ENCODE data around the gene FARP1. TPM values are rescaled to one million over a fixed set of nuclear protein-coding genes. Genes with fewer than 3 reads are reported as not detected.

FARP1 gene
- total RNA-seq, 1 experiment from 2014 or later, result not detected

GRCh38 chr13:98279473-98280175, 136.7 kb downstream of the FARP1 start:
- Histone ChIP-seq H3K4me1 (ENCODE audit: low read length) (no peaks in the 10 kb centered on the region), H4K20me1 (ENCODE audit: insufficient read depth, low read depth, low read length) (no peaks in the 10 kb centered on the region), H2AFZ (ENCODE audit: low read length) (no peak overlapping the region), H3K27ac (ENCODE audit: low read length) (no peak overlapping the region), H3K9me2 (replicated peaks; ENCODE audit: insufficient read depth, low read length) (no peaks in the 10 kb centered on the region), H3K4me2 (ENCODE audit: low read depth, low read length, poor library complexity, severe bottlenecking) (no peak overlapping the region), H3K36me3 (ENCODE audit: insufficient read depth, low read length) (no peaks in the 10 kb centered on the region), H3K4me3 (ENCODE audit: low read length) (no peak overlapping the region), H3K79me2 (ENCODE audit: low read length) (no peaks in the 10 kb centered on the region), H3K27me3 (ENCODE audit: low read length) (no peaks in the 10 kb centered on the region), H3K9ac (ENCODE audit: low read length) (no peak overlapping the region), H3K9me3 (ENCODE audit: low read length) (no peaks in the 10 kb centered on the region)
- peak; percentile 59 for DNase-seq

DNA sequence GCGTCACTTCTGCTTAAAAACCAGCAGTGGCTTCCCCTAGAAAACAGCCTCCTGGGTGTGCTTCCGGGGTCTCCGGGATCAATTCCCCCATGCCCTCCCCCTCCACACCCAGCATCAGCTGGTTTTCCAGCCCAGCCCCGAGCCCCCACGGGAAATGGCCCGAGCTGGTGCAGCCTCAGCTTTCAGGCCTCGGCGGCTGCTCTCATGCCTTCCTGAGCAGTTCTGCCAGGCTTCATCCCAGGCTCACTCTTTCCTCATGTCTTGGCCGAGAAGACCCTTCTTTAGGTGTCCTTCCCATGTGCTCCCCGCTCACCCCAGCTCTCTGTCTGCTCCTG, 137.2 kb downstream of the FARP1 start:
- no peak overlapping the region for H3K4me2 ChIP-seq (ENCODE audit: low read depth, low read length, poor library complexity, severe bottlenecking)
- H3K4me3 ChIP-seq (ENCODE audit: low read length), result no peak overlapping the region
- no peak overlapping the region for H2AFZ ChIP-seq (ENCODE audit: low read length)
- H3K36me3 ChIP-seq (ENCODE audit: insufficient read depth, low read length), result no peaks in the 10 kb centered on the region
- no peaks in the 10 kb centered on the region for H3K4me1 ChIP-seq (ENCODE audit: low read length)
- no peaks in the 10 kb centered on the region for H3K9me3 ChIP-seq (ENCODE audit: low read length)
- H3K9me2 ChIP-seq (replicated peaks; ENCODE audit: insufficient read depth, low read length), result no peaks in the 10 kb centered on the region
- no peaks in the 10 kb centered on the region for H3K79me2 ChIP-seq (ENCODE audit: low read length)
- H3K27me3 ChIP-seq (ENCODE audit: low read length), result no peaks in the 10 kb centered on the region
- no peak for DNase-seq
- H4K20me1 ChIP-seq (ENCODE audit: insufficient read depth, low read depth, low read length), result no peaks in the 10 kb centered on the region
- H3K9ac ChIP-seq (ENCODE audit: low read length), result no peak overlapping the region
- no peak overlapping the region for H3K27ac ChIP-seq (ENCODE audit: low read length)

- Histone ChIP-seq H3K27me3 (ENCODE audit: low read length) (no peaks in the 10 kb centered on the region), H3K4me2 (ENCODE audit: low read depth, low read length, poor library complexity, severe bottlenecking) (no peak overlapping the region), H3K4me1 (ENCODE audit: low read length) (no peaks in the 10 kb centered on the region), H3K79me2 (ENCODE audit: low read length) (no peaks in the 10 kb centered on the region), H2AFZ (ENCODE audit: low read length) (no peak overlapping the region), H3K36me3 (ENCODE audit: insufficient read depth, low read length) (no peaks in the 10 kb centered on the region), H3K9me2 (replicated peaks; ENCODE audit: insufficient read depth, low read length) (no peaks in the 10 kb centered on the region), H3K27ac (ENCODE audit: low read length) (no peak overlapping the region), H3K9ac (ENCODE audit: low read length) (no peak overlapping the region), H3K4me3 (ENCODE audit: low read length) (no peak overlapping the region), H4K20me1 (ENCODE audit: insufficient read depth, low read depth, low read length) (no peaks in the 10 kb centered on the region), H3K9me3 (ENCODE audit: low read length) (no peaks in the 10 kb centered on the region)
- no peak for DNase-seq
Observed at GRCh38 chr13:98284679-98285078, 141.8 kb downstream of the FARP1 start.

- no peak for DNase-seq
- Histone ChIP-seq H3K27ac (ENCODE audit: low read length) (no peak overlapping the region), H3K4me1 (ENCODE audit: low read length) (no peaks in the 10 kb centered on the region), H3K9ac (ENCODE audit: low read length) (no peak overlapping the region), H3K36me3 (ENCODE audit: insufficient read depth, low read length) (no peaks in the 10 kb centered on the region), H3K9me2 (replicated peaks; ENCODE audit: insufficient read depth, low read length) (no peaks in the 10 kb centered on the region), H3K79me2 (ENCODE audit: low read length) (no peaks in the 10 kb centered on the region), H3K27me3 (ENCODE audit: low read length) (no peaks in the 10 kb centered on the region), H3K4me3 (ENCODE audit: low read length) (no peak overlapping the region), H2AFZ (ENCODE audit: low read length) (no peak overlapping the region), H4K20me1 (ENCODE audit: insufficient read depth, low read depth, low read length) (no peaks in the 10 kb centered on the region), H3K9me3 (ENCODE audit: low read length) (no peaks in the 10 kb centered on the region), H3K4me2 (ENCODE audit: low read depth, low read length, poor library complexity, severe bottlenecking) (no peak overlapping the region)
Observed at GRCh38 chr13:98285317-98285716, 142.4 kb downstream of the FARP1 start.

DNA sequence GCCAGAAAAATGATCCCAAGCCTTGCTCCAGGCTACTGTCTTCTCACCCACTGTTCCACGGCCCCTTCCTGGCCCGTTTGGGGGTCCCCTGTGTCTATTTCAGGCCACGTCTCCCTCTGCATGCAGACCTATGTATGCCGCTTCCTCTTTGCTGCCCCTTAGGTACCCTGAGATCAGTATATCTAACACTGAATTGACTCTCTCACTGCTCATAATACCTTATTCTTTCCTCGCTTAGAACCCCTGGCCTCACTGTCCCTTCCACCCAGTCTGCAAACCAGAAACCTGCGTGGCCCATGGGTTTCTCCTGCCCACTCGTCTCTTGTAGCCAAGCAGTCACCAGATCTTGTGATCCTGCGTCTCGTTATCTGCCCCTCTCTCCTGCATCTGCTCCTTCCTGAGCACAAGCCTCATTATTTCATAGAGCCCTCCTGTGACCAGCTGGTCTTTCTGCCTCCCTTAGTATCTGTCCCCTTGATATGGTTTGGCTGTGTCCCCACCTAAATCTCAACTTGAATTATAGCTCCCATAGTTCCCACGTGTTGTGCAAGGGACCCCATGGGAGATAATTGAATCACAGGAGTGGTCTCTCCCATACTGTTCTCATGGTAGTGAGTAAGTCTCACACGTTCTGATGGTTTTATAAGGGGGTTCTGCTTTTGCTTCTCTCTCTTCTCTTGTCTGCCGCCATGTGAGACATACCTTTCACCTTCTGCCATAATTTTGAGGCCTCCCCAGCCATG, 143.1 kb downstream of the FARP1 start:
- Histone ChIP-seq H3K36me3 (ENCODE audit: insufficient read depth, low read length) (no peaks in the 10 kb centered on the region), H3K9me2 (replicated peaks; ENCODE audit: insufficient read depth, low read length) (no peaks in the 10 kb centered on the region), H3K4me2 (ENCODE audit: low read depth, low read length, poor library complexity, severe bottlenecking) (no peak overlapping the region), H3K79me2 (ENCODE audit: low read length) (no peaks in the 10 kb centered on the region), H3K4me1 (ENCODE audit: low read length) (no peaks in the 10 kb centered on the region), H3K27ac (ENCODE audit: low read length) (no peak overlapping the region), H4K20me1 (ENCODE audit: insufficient read depth, low read depth, low read length) (no peaks in the 10 kb centered on the region), H3K27me3 (ENCODE audit: low read length) (no peaks in the 10 kb centered on the region), H2AFZ (ENCODE audit: low read length) (no peak overlapping the region), H3K9ac (ENCODE audit: low read length) (no peak overlapping the region), H3K9me3 (ENCODE audit: low read length) (no peaks in the 10 kb centered on the region), H3K4me3 (ENCODE audit: low read length) (no peak overlapping the region)
- DNase-seq, result no peak

- H3K79me2 ChIP-seq (ENCODE audit: low read length), result no peaks in the 10 kb centered on the region
- no peak overlapping the region for H3K4me3 ChIP-seq (ENCODE audit: low read length)
- H3K36me3 ChIP-seq (ENCODE audit: insufficient read depth, low read length), result no peaks in the 10 kb centered on the region
- H2AFZ ChIP-seq (ENCODE audit: low read length), result no peak overlapping the region
- H3K4me1 ChIP-seq (ENCODE audit: low read length), result no peaks in the 10 kb centered on the region
- no peaks in the 10 kb centered on the region for H4K20me1 ChIP-seq (ENCODE audit: insufficient read depth, low read depth, low read length)
- no peaks in the 10 kb centered on the region for H3K9me3 ChIP-seq (ENCODE audit: low read length)
- no peak for DNase-seq
- no peak overlapping the region for H3K27ac ChIP-seq (ENCODE audit: low read length)
- no peaks in the 10 kb centered on the region for H3K27me3 ChIP-seq (ENCODE audit: low read length)
- no peak overlapping the region for H3K4me2 ChIP-seq (ENCODE audit: low read depth, low read length, poor library complexity, severe bottlenecking)
- no peaks in the 10 kb centered on the region for H3K9me2 ChIP-seq (replicated peaks; ENCODE audit: insufficient read depth, low read length)
- no peak overlapping the region for H3K9ac ChIP-seq (ENCODE audit: low read length)
Observed at GRCh38 chr13:98286799-98287198, 143.9 kb downstream of the FARP1 start.

- Histone ChIP-seq H3K4me2 (ENCODE audit: low read depth, low read length, poor library complexity, severe bottlenecking) (no peak overlapping the region), H3K27ac (ENCODE audit: low read length) (no peak overlapping the region), H3K9ac (ENCODE audit: low read length) (no peak overlapping the region), H3K9me3 (ENCODE audit: low read length) (no peaks in the 10 kb centered on the region), H3K27me3 (ENCODE audit: low read length) (no peaks in the 10 kb centered on the region), H3K4me1 (ENCODE audit: low read length) (no peaks in the 10 kb centered on the region), H3K36me3 (ENCODE audit: insufficient read depth, low read length) (no peaks in the 10 kb centered on the region), H2AFZ (ENCODE audit: low read length) (no peak overlapping the region), H3K9me2 (replicated peaks; ENCODE audit: insufficient read depth, low read length) (no peaks in the 10 kb centered on the region), H3K4me3 (ENCODE audit: low read length) (no peak overlapping the region), H3K79me2 (ENCODE audit: low read length) (no peaks in the 10 kb centered on the region), H4K20me1 (ENCODE audit: insufficient read depth, low read depth, low read length) (no peaks in the 10 kb centered on the region)
- no peak for DNase-seq
Observed at GRCh38 chr13:98288211-98288610, 145.3 kb downstream of the FARP1 start.

- no peaks in the 10 kb centered on the region for H3K27me3 ChIP-seq (ENCODE audit: low read length)
- H3K27ac ChIP-seq (ENCODE audit: low read length), result no peak overlapping the region
- no peak overlapping the region for H3K9ac ChIP-seq (ENCODE audit: low read length)
- no peak overlapping the region for H3K4me2 ChIP-seq (ENCODE audit: low read depth, low read length, poor library complexity, severe bottlenecking)
- no peaks in the 10 kb centered on the region for H3K36me3 ChIP-seq (ENCODE audit: insufficient read depth, low read length)
- no peaks in the 10 kb centered on the region for H3K79me2 ChIP-seq (ENCODE audit: low read length)
- no peaks in the 10 kb centered on the region for H3K4me1 ChIP-seq (ENCODE audit: low read length)
- H4K20me1 ChIP-seq (ENCODE audit: insufficient read depth, low read depth, low read length), result no peaks in the 10 kb centered on the region
- no peak for DNase-seq
- no peaks in the 10 kb centered on the region for H3K9me2 ChIP-seq (replicated peaks; ENCODE audit: insufficient read depth, low read length)
- no peaks in the 10 kb centered on the region for H3K9me3 ChIP-seq (ENCODE audit: low read length)
- no peak overlapping the region for H2AFZ ChIP-seq (ENCODE audit: low read length)
- H3K4me3 ChIP-seq (ENCODE audit: low read length), result no peak overlapping the region
Observed at GRCh38 chr13:98289339-98289945, 146.5 kb downstream of the FARP1 start.
